ENCODE data around the gene RNU5D-1.

RNU5D-1 gene

GRCh38 chr1:44698138-44698537, 32.8 kb downstream of the RNU5D-1 start:
- no peak for DNase-seq

- DNase-seq: peak; percentile 57
Observed at GRCh38 chr1:44696789-44697345, 34.1 kb downstream of the RNU5D-1 start.

- no peak for DNase-seq
Observed at GRCh38 chr1:44696101-44696500, 34.9 kb downstream of the RNU5D-1 start.

- DNase-seq: no peak
Observed at GRCh38 chr1:44695671-44696070, 35.3 kb downstream of the RNU5D-1 start.

GRCh38 chr1:44694863-44695478, 36.0 kb downstream of the RNU5D-1 start:
- no peak for DNase-seq

- DNase-seq: no peak
Observed at GRCh38 chr1:44693900-44694299, 37.1 kb downstream of the RNU5D-1 start.

GRCh38 chr1:44693159-44693558, 37.8 kb downstream of the RNU5D-1 start:
- DNase-seq: peak; percentile 42

GRCh38 chr1:44689447-44689765, 41.6 kb downstream of the RNU5D-1 start:
- DNase-seq: no peak

GRCh38 chr1:44688760-44689446, 42.1 kb downstream of the RNU5D-1 start:
- no peak for DNase-seq

- no peak for DNase-seq
Observed at GRCh38 chr1:44685881-44686280, 45.1 kb downstream of the RNU5D-1 start.

GRCh38 chr1:44685218-44685617, 45.8 kb downstream of the RNU5D-1 start:
- no peak for DNase-seq

- peak; percentile 47 for DNase-seq
Observed at GRCh38 chr1:44684525-44684924, 46.4 kb downstream of the RNU5D-1 start.

GRCh38 chr1:44682883-44683265, 48.1 kb downstream of the RNU5D-1 start:
- DNase-seq: no peak

GRCh38 chr1:44681905-44682882, 48.8 kb downstream of the RNU5D-1 start:
- DNase-seq: no peak

Data from activated CD4-positive, alpha-beta T cell treated with anti-CD3 and anti-CD28 coated beads, Interleukin-10, Interleukin-2, amounts not matched to agents 100 ng/mL and 50 ng/mL, durations not matched to agents 16 hours and 8 hours (primary cell).